IMR-90 (cell line): Measurements from ENCODE around the gene PIAS2.

Source experiments
- BHLHE40 ChIP-seq: fragments of 150-350 bp; IDR thresholded peaks from 2 replicates; pipeline ENCODE4 v1.6.1; 2016; ENCODE audit warnings: mild to moderate bottlenecking, low read depth, low read length
- CEBPB ChIP-seq: IDR thresholded peaks from 2 replicates; pipeline ENCODE4 v1.6.1; 2012; ENCODE audit warnings: low read depth, low read length, improper control_type of control experiment
- CHD1 ChIP-seq: IDR thresholded peaks from 2 replicates; pipeline ENCODE4 v1.6.1; 2012; ENCODE audit warnings: low read depth, low read length, improper control_type of control experiment
- CTCF ChIP-seq: conservative IDR thresholded peaks from 2 replicates; pipeline ENCODE4 v1.5.1; 2012; ENCODE audit warnings: mild to moderate bottlenecking, low read depth, low read length, improper control_type of control experiment
- ELK1 ChIP-seq: fragments of 150-350 bp; IDR thresholded peaks from 2 replicates; pipeline ENCODE4 v1.6.1; 2016; ENCODE audit warnings: low read depth, mild to moderate bottlenecking, low read length, moderate library complexity, borderline replicate concordance
- FOS ChIP-seq: fragments of 150-350 bp; IDR thresholded peaks from 2 replicates; pipeline ENCODE4 v1.6.1; 2016; ENCODE audit warnings: low read depth, low read length
- MAFK ChIP-seq: IDR thresholded peaks from 2 replicates; pipeline ENCODE4 v1.6.1; 2012; ENCODE audit warnings: low read depth, low read length, improper control_type of control experiment
- MXI1 ChIP-seq: IDR thresholded peaks from 2 replicates; pipeline ENCODE4 v1.6.1; 2012; ENCODE audit warnings: low read depth, mild to moderate bottlenecking, low read length, moderate library complexity, borderline replicate concordance
- NFE2L2 ChIP-seq: fragments of 150-350 bp; IDR thresholded peaks from 2 replicates; pipeline ENCODE4 v1.6.1; 2016; ENCODE audit warnings: low read depth, mild to moderate bottlenecking, low read length
- POLR2A ChIP-seq: IDR thresholded peaks from 2 replicates; pipeline ENCODE4 v1.6.1; 2012; ENCODE audit warnings: mild to moderate bottlenecking, low read depth, low read length
- RAD21 ChIP-seq: IDR thresholded peaks from 2 replicates; pipeline ENCODE4 v1.6.1; 2012; ENCODE audit warnings: low read length, improper control_type of control experiment
- RFX5 ChIP-seq: IDR thresholded peaks from 2 replicates; pipeline ENCODE4 v1.8.0; 2012; ENCODE audit warnings: low read depth, mild to moderate bottlenecking, low read length, moderate library complexity
- USF2 ChIP-seq: fragments of 150-350 bp; IDR thresholded peaks from 2 replicates; pipeline ENCODE4 v1.6.1; 2017; ENCODE audit warnings: mild to moderate bottlenecking, antibody characterized with exemption, low read length, low read depth

- TF ChIP-seq CTCF (no peak), POLR2A (no peak), CHD1 (no peak), MAFK (no peak), CEBPB (no peak), BHLHE40 (no peak), MXI1 (no peak), ELK1 (no peak), RAD21 (no peak), FOS (no peak), RFX5 (no peak), USF2 (no peak), NFE2L2 (no peak)
Measured at GRCh38 chr18:46893360-46893759, 23.9 kb downstream of the PIAS2 start.
